ENCODE data around the gene ROPN1L. TPM values are rescaled to one million over a fixed set of nuclear protein-coding genes. Genes with fewer than 3 reads are reported as not detected.
"Not testable (repeated sequence)": the region's sequence is repeated elsewhere in the genome, so short reads cannot be mapped to it uniquely, and the experiment has no call there.

Gene ROPN1L
- total and polyA plus RNA-seq, 12 donors: 0.15 to 3.9 (median 0.42) TPM; not detected in 3

GRCh38 chr5:10511741-10512640 lies 70.3 kb downstream of the ROPN1L start:
- Histone ChIP-seq H3K27ac (no peak overlapping the region), H3K9me3 (replicated peaks in 1 of 3) (no peaks in the 10 kb centered on the region), H3K27me3 (peaks cover 4% of the 10 kb centered on the region), H3K4me3 (no peak overlapping the region), H3K36me3 (replicated peaks in 1 of 2) (no peaks in the 10 kb centered on the region), H3K4me1 (replicated peaks in 1 of 2) (peaks cover 0 to 5% of the 10 kb centered on the region in 2 donors)
- intact Hi-C loops (cut with DNase I): no loop called here
- WGBS, 4 donors: 73 to 86% (median 79%) methylated on average over 8 to 10 of the region's 10 CpGs
- no peak for TF ChIP-seq POLR2A (IDR thresholded peaks at IDR 0.05)
- no peak for TF ChIP-seq CTCF (IDR thresholded peaks at IDR 0.05)
- no peak for DNase-seq

GRCh38 chr5:10513501-10514442 lies 72.1 kb downstream of the ROPN1L start:
- TF ChIP-seq CTCF (IDR thresholded peaks at IDR 0.05): no peak
- TF ChIP-seq POLR2A (IDR thresholded peaks at IDR 0.05): no peak
- Histone ChIP-seq H3K27ac (peak overlapping the region in 1 of 5 donors; percentile 14), H3K27me3 (peaks cover 4% of the 10 kb centered on the region), H3K4me3 (no peak overlapping the region), H3K9me3 (replicated peaks in 1 of 3) (no peaks in the 10 kb centered on the region), H3K36me3 (replicated peaks in 1 of 2) (no peaks in the 10 kb centered on the region), H3K4me1 (replicated peaks in 1 of 2) (no peaks in the 10 kb centered on the region)
- DNase-seq: no peak
- intact Hi-C loops (cut with DNase I): no loop called here
- WGBS, 4 donors: 54 to 58% (median 58%) methylated on average over 7 to 10 of the region's 10 CpGs

- H3K36me3 ChIP-seq (replicated peaks in 1 of 2); H3K27me3 ChIP-seq; DNase-seq; H3K9me3 ChIP-seq (replicated peaks in 1 of 3); H3K4me3 ChIP-seq; H3K4me1 ChIP-seq (replicated peaks in 1 of 2); intact Hi-C loops (cut with DNase I); H3K27ac ChIP-seq: not testable (repeated sequence)
- 80 to 88% (median 84%) methylated on average over 8 of the region's 8 CpGs for WGBS, 4 donors
Measured at GRCh38 chr5:10514572-10514971, 72.9 kb downstream of the ROPN1L start.

Small RNA genes within 50 kb of the gene (microRNA-seq; reads per million reads assigned to microRNA genes)
- 0 reads per million in 3 donors for gene MIR6131

Small RNA genes within 50 kb of the gene (small RNA-seq; reads per million reads assigned to genes)
- gene MIR6131: 0 reads per million in 2 donors

Other genes with a start within 250 kb of the ROPN1L start
- gene ATPSCKMT, start 192.0 kb upstream of the ROPN1L start, total RNA-seq: 10 to 100 TPM; 11.4 to 59.0 (median 24.0) TPM
- gene ATPSCKMT, start 192.0 kb upstream of the ROPN1L start, polyA plus RNA-seq: 10 to 100 TPM; 13.7 to 26.5 (median 14.9) TPM
- 100 to 1,000 TPM; 116 to 645 (median 158) TPM for gene CCT5, start 191.6 kb upstream of the ROPN1L start, total RNA-seq
- gene CCT5, start 191.6 kb upstream of the ROPN1L start, polyA plus RNA-seq: 100 to 1,000 TPM in 2 of 3 donors, 10 to 100 TPM in 1; 81.3 to 403 (median 126) TPM
- 10 to 100 TPM; 14.9 to 87.7 (median 28.2) TPM for gene CMBL, start 134.0 kb upstream of the ROPN1L start, total RNA-seq
- 10 to 100 TPM; 28.7 to 56.6 (median 29.4) TPM for gene CMBL, start 134.0 kb upstream of the ROPN1L start, polyA plus RNA-seq
- gene MARCHF6, start 88.2 kb upstream of the ROPN1L start, total RNA-seq: 100 to 1,000 TPM in 5 of 9 donors, 10 to 100 TPM in 4; 51.6 to 170 (median 131) TPM
- 100 to 1,000 TPM in 1 of 3 donors, 10 to 100 TPM in 2; 74.0 to 140 (median 98.5) TPM for gene MARCHF6, start 88.2 kb upstream of the ROPN1L start, polyA plus RNA-seq
- gene ANKRD33B, start 122.2 kb downstream of the ROPN1L start, total RNA-seq: under 1 TPM; 0.14 to 0.69 (median 0.24) TPM
- gene ANKRD33B, start 122.2 kb downstream of the ROPN1L start, polyA plus RNA-seq: under 1 TPM; 0.16 to 0.30 (median 0.22) TPM